WTC11 (cell line): Measurements from ENCODE around the gene MRPS18B. TPM values are rescaled to one million over a fixed set of nuclear protein-coding genes. Genes with fewer than 3 reads are reported as not detected.
"Not testable (repeated sequence)": the region's sequence is repeated elsewhere in the genome, so short reads cannot be mapped to it uniquely, and the experiment has no call there.

Experiments used
- ATAC-seq: fragments of 200-7000 bp; cut with Tn5 transposase; 2 replicates; pipeline ENCODE4 v1.10.0; 2021; ENCODE audit warnings: mild to moderate bottlenecking, moderate library complexity
- CTCF ChIA-PET: fragments of 300-600 bp; sonication (Branson Sonifier 250); formaldehyde crosslinking; loops from one replicate; lab custom pipeline; 2021; ENCODE audit warnings: antibody characterized with exemption; lab: Charles Lee
- POLR2A ChIA-PET: fragments of 350-600 bp; sonication (Branson Sonifier 250); formaldehyde crosslinking; loops from one replicate; lab custom pipeline; 2021; ENCODE audit warnings: antibody characterized with exemption; lab: Charles Lee
- DNase-seq: peaks from one replicate; pipeline ENCODE4 v3.0.0; 2021; ENCODE audit warnings: low spot score
- H3K27ac Mint-ChIP-seq: 2 replicates; pipeline ENCODE4 v1.8.0; 2021; ENCODE audit warnings: mixed read lengths
- H3K27me3 Mint-ChIP-seq: 2 replicates; pipeline ENCODE4 v1.8.0; 2021; ENCODE audit warnings: low read depth, mild to moderate bottlenecking, moderate library complexity, mixed read lengths
- H3K36me3 Mint-ChIP-seq: 2 replicates; pipeline ENCODE4 v1.8.0; 2021; ENCODE audit warnings: mixed read lengths
- H3K4me1 Mint-ChIP-seq: 2 replicates; pipeline ENCODE4 v1.8.0; 2022; ENCODE audit warnings: mixed read lengths
- H3K4me3 Mint-ChIP-seq: 2 replicates; pipeline ENCODE4 v1.8.0; 2021; ENCODE audit warnings: mild to moderate bottlenecking, moderate library complexity, mixed read lengths
- H3K9me3 Mint-ChIP-seq: 2 replicates; pipeline ENCODE4 v1.8.0; 2021; ENCODE audit warnings: mixed read lengths
- AFF4 ChIP-seq: sonication (generic); formaldehyde crosslinking; IDR thresholded peaks from 2 replicates; pipeline ENCODE4 v1.8.1; 2023; ENCODE audit warnings: mild to moderate bottlenecking, missing genetic modification reagents, borderline replicate concordance
- CTCF ChIP-seq: fragments of 200-600 bp; IDR thresholded peaks from 2 replicates; pipeline ENCODE4 v1.8.0; 2022; ENCODE audit warnings: antibody characterized with exemption
- GABPB1 ChIP-seq: sonication (generic); formaldehyde crosslinking; IDR thresholded peaks from 2 replicates; pipeline ENCODE4 v1.8.1; 2023; ENCODE audit warnings: mild to moderate bottlenecking, missing genetic modification reagents
- NFATC4 ChIP-seq: fragments of 250-450 bp; sonication (Bioruptor Pico); IDR thresholded peaks from 2 replicates; pipeline ENCODE4 v1.9.0; 2021; ENCODE audit warnings: mild to moderate bottlenecking
- ZMAT4 ChIP-seq: fragments of 250-450 bp; sonication (Bioruptor Pico); IDR thresholded peaks from 2 replicates; pipeline ENCODE4 v1.9.0; 2021; ENCODE audit warnings: mild to moderate bottlenecking
- ZNF425 ChIP-seq: fragments of 250-450 bp; sonication (Bioruptor Pico); conservative IDR thresholded peaks from 2 replicates; pipeline ENCODE4 v1.9.0; 2021; ENCODE audit warnings: mild to moderate bottlenecking
- ZNF532 ChIP-seq: fragments of 250-450 bp; sonication (Bioruptor Pico); IDR thresholded peaks from 2 replicates; pipeline ENCODE4 v1.9.0; 2021; ENCODE audit warnings: mild to moderate bottlenecking, borderline replicate concordance
- total RNA-seq: library from RNA; stranded (reverse); gene quantifications from 3 replicates; pipeline ENCODE4 v1.2.3, GENCODE V29; 2021

The MRPS18B gene
- total RNA-seq, 1 experiment from 2014 or later: 67.8 TPM

DNA sequence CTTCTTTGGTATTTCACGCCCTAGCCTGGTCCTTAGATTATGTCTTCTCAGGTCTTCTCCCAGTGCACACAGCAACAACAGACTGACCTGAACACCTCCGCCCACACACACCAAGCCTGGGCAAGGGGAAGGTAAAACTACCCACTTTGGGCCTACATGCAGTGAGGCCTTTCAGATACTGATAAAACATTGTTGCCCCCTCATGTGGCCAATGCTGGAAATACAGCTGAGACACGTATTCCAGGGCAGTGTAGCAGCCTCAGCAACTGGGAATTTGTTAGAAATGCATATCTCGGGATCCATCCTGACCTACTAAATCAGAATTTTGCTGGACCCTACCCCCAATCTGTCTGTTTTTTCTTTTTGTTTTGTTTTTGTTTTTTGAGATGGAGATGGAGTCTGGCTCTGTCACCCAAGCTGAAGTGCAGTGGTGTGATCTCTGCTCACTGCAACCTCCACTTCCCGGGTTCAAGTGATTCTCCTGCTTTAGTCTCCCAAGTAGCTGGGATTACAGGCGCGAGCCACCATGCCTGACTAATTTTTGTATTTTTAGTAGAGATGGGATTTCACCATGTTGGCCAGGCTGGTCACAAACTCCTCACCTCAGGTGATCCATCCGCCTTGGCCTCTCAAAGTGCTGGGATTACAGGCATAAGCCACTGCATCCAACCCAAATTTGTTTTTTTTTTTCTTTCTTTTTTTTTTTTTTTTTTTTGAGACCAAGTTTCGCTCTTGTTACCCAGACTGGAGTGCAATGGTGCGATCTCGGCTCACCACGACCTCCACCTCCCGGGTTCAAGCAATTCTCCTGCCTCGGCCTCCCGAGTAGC is 20.1 kb upstream of the MRPS18B start:
- POLR2A ChIA-PET: interaction anchor here (0.6 to 4.8 kb wide), 5 partner anchors 9 to 112 kb away, joined by 3 to 33 read pairs (median 5); no protein-coding TSS in a partner anchor
- DNase-seq (peak; percentile 92), ATAC-seq (peak; percentile 81)
- TF ChIP-seq NFATC4 (CRISPR knock-in tag): 0 out of 2 replicates have a peak, but pooled peaks have one; percentile 12
- TF ChIP-seq CTCF: peak; percentile 80
- TF ChIP-seq ZNF532 (CRISPR knock-in tag): 0 out of 2 replicates have a peak, but pooled peaks have one; percentile 7
- 0 out of 2 replicates have a peak, but pooled peaks have one; percentile 16 for TF ChIP-seq GABPB1 (CRISPR knock-in tag)
- peak; percentile 6; the same call in 1 of the 2 replicates for TF ChIP-seq ZMAT4
- H3K27me3 Mint-ChIP-seq, H3K4me3 Mint-ChIP-seq, H3K9me3 Mint-ChIP-seq, H3K4me1 Mint-ChIP-seq: not testable (repeated sequence)
- Mint-ChIP-seq H3K36me3 (peaks cover 32% of the 10 kb centered on the region), H3K27ac (peak overlapping the region; percentile 93)
- CTCF ChIA-PET: interaction anchor here (0.6 to 3.2 kb wide), 23 partner anchors 10 to 146 kb away, joined by 3 to 28 read pairs (median 5); partner anchors contain the start of genes ABCF1, DHX16 and PRR3

GRCh38 chr6:30598912-30599624 is 18.6 kb upstream of the MRPS18B start:
- H3K4me1 Mint-ChIP-seq: no peaks in the 10 kb centered on the region
- no peak for TF ChIP-seq AFF4 (CRISPR knock-in tag)
- 0 out of 2 replicates have a peak, but pooled peaks have one; percentile 34 for TF ChIP-seq ZNF425 (CRISPR knock-in tag)
- peaks cover 43% of the 10 kb centered on the region for H3K36me3 Mint-ChIP-seq
- peak; percentile 2; the same call in 1 of the 2 replicates for ATAC-seq
- H3K27me3 Mint-ChIP-seq: no peaks in the 10 kb centered on the region
- H3K4me3 Mint-ChIP-seq: no peak overlapping the region
- no peak for DNase-seq
- no peaks in the 10 kb centered on the region for H3K9me3 Mint-ChIP-seq
- ChIA-PET POLR2A (interaction anchor here (0.6 to 4.8 kb wide), 9 partner anchors 10 to 332 kb away, joined by 3 to 33 read pairs (median 4); partner anchors contain the start of gene ABCF1), CTCF (interaction anchor here (0.6 to 3.2 kb wide), 3 partner anchors 36 to 117 kb away, joined by 3 to 28 read pairs (median 5); no protein-coding TSS in a partner anchor)
- peak overlapping the region; percentile 87; the same call in 1 of the 2 replicates for H3K27ac Mint-ChIP-seq
